Cardiac muscle cell (in vitro differentiated cells and primary cell): ENCODE data around the gene CFAP46. TPM values are rescaled to one million over a fixed set of nuclear protein-coding genes. Genes with fewer than 3 reads are reported as not detected.

Source experiments
- DNase-seq, 2 donors: peaks; one replicate each; pipeline versions ENCODE4 v3.0.0 to v3.0.0-alpha.2; 2010 to 2017; ENCODE audit warnings: low read depth in 1 of 2, low spot score in 1 of 2
- H3K27ac ChIP-seq: fragments of 200-600 bp; sonication (generic); 2 replicates; pipeline ENCODE4 v1.5.1; 2016
- H3K27me3 ChIP-seq: fragments of 200-600 bp; sonication (generic); 2 replicates; pipeline ENCODE4 v1.6.0; 2016; ENCODE audit warnings: control low read depth
- H3K36me3 ChIP-seq: fragments of 200-600 bp; sonication (generic); 2 replicates; pipeline ENCODE4 v1.5.1; 2016; ENCODE audit warnings: control low read depth
- H3K4me1 ChIP-seq: fragments of 200-600 bp; sonication (generic); 2 replicates; pipeline ENCODE4 v1.8.1; 2017; ENCODE audit warnings: low read depth, mild to moderate bottlenecking, mixed run types
- H3K4me3 ChIP-seq: fragments of 200-600 bp; sonication (generic); 2 replicates; pipeline ENCODE4 v1.5.1; 2016; ENCODE audit warnings: mild to moderate bottlenecking
- H3K9me3 ChIP-seq: fragments of 200-600 bp; sonication (generic); 2 replicates; pipeline ENCODE4 v1.5.1; 2017; ENCODE audit warnings: low read depth, mild to moderate bottlenecking, control low read depth
- polyA plus RNA-seq: library from polyadenylated mRNA; unstranded; fragments of >200 nt; fragmentation: Nextera tagmentation; extraction: Ambion mirVana; gene quantifications from 2 replicates; pipeline ENCODE4 v1.2.1, GENCODE V29; 2016
- total RNA-seq: library from RNA; depleted of rRNA; stranded (reverse); fragments of >200 nt; gene quantifications from 2 replicates; pipeline ENCODE4 v1.2.3, GENCODE V29; 2016
- TF ChIP-seq, protein P1 (sequence below): IDR thresholded peaks from 2 replicates; pipeline ENCODE4 v1.5.1; 2012; ENCODE audit warnings: low read depth, mild to moderate bottlenecking, low read length

CFAP46 gene
- total and polyA plus RNA-seq, 2 experiments from 2014 or later = 2.8 to 4.5 TPM

DNA sequence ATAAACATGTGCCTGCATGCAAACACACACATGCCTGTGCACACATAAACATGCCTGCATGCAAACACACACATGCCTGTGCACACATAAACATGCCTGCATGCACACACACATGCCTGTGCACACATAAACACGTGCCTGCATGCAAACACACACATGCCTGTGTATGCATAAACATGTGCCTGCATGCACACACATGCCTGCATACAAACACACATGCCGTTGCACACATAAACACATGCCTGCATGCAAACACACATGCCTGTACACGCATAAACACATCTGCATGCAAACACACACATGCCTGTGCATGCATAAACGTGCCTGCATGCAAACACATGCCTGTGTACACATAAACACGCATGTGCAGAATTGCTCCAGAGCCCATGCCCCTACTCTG lies 178.8 kb downstream of the CFAP46 start:
- H3K36me3 ChIP-seq = no peaks in the 10 kb centered on the region
- TF ChIP-seq, protein P1, sequence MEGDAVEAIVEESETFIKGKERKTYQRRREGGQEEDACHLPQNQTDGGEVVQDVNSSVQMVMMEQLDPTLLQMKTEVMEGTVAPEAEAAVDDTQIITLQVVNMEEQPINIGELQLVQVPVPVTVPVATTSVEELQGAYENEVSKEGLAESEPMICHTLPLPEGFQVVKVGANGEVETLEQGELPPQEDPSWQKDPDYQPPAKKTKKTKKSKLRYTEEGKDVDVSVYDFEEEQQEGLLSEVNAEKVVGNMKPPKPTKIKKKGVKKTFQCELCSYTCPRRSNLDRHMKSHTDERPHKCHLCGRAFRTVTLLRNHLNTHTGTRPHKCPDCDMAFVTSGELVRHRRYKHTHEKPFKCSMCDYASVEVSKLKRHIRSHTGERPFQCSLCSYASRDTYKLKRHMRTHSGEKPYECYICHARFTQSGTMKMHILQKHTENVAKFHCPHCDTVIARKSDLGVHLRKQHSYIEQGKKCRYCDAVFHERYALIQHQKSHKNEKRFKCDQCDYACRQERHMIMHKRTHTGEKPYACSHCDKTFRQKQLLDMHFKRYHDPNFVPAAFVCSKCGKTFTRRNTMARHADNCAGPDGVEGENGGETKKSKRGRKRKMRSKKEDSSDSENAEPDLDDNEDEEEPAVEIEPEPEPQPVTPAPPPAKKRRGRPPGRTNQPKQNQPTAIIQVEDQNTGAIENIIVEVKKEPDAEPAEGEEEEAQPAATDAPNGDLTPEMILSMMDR = no peak
- H3K9me3 ChIP-seq = no peaks in the 10 kb centered on the region
- H3K4me1 ChIP-seq = no peaks in the 10 kb centered on the region
- H3K27ac ChIP-seq = no peak overlapping the region
- no peak for DNase-seq
- H3K4me3 ChIP-seq = no peak overlapping the region
- no peaks in the 10 kb centered on the region for H3K27me3 ChIP-seq

GRCh38 chr10:132762267-132762666 lies 180.1 kb downstream of the CFAP46 start:
- H3K27ac ChIP-seq = no peak overlapping the region
- H3K9me3 ChIP-seq = no peaks in the 10 kb centered on the region
- H3K4me3 ChIP-seq = no peak overlapping the region
- no peak for DNase-seq
- H3K27me3 ChIP-seq = no peaks in the 10 kb centered on the region
- no peaks in the 10 kb centered on the region for H3K4me1 ChIP-seq
- no peaks in the 10 kb centered on the region for H3K36me3 ChIP-seq
- TF ChIP-seq, protein P1 = no peak

DNA sequence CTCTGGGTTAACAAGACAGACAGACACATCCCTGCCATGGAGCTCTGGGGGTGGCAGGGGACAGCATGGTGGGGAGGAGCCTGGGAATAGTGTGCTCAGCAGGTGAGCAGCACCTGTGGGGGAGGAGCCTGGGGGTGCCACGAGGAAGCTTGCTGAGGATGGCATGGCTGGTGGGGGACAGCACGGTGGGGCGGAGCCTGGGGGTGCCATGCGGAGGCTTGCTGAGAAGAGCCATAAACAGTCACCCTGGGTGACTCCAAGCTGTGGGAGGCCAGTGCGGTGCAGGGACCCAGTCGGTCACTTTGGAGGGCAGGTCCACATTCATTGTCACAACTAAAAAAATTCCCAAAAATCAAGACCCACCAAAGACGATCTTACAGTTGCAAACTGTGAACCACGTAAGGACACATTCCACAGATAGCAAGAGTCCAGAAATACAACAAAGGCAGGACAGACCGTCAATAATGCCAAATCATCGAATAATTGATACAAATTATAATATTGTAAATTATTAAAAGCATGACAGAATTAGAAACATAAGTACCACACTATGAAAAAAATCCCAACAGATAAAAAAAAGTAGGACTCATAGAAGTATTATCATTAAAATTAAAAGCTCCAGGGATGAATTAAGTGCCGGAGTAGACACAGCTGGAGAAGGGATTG lies 180.8 kb downstream of the CFAP46 start:
- no peaks in the 10 kb centered on the region for H3K27me3 ChIP-seq
- no peak for DNase-seq
- no peak overlapping the region for H3K27ac ChIP-seq
- no peak overlapping the region for H3K4me3 ChIP-seq
- H3K36me3 ChIP-seq = no peaks in the 10 kb centered on the region
- TF ChIP-seq, protein P1 = no peak
- no peaks in the 10 kb centered on the region for H3K4me1 ChIP-seq
- no peaks in the 10 kb centered on the region for H3K9me3 ChIP-seq

GRCh38 chr10:132758865-132759264 lies 183.5 kb downstream of the CFAP46 start:
- no peak for DNase-seq
- no peaks in the 10 kb centered on the region for H3K9me3 ChIP-seq
- TF ChIP-seq, protein P1 = no peak
- H3K27ac ChIP-seq = no peak overlapping the region
- no peak overlapping the region for H3K4me3 ChIP-seq
- peaks cover 3% of the 10 kb centered on the region for H3K36me3 ChIP-seq
- no peaks in the 10 kb centered on the region for H3K4me1 ChIP-seq
- no peaks in the 10 kb centered on the region for H3K27me3 ChIP-seq

Other genes with a start within 250 kb of the CFAP46 start
- 0.09 and 0.56 TPM in 2 replicates for gene NKX6-2, start 156.4 kb downstream of the CFAP46 start, total RNA-seq
- gene NKX6-2, start 156.4 kb downstream of the CFAP46 start, polyA plus RNA-seq = 9.9 and 15.4 TPM in 2 replicates
- 0.24 and 0.28 TPM in 2 replicates for gene ADGRA1, start 145.4 kb upstream of the CFAP46 start, total RNA-seq
- 0.67 TPM in 1 of 2 replicates, not detected in the other for gene ADGRA1, start 145.4 kb upstream of the CFAP46 start, polyA plus RNA-seq
- 14.4 and 33.9 TPM in 2 replicates for gene KNDC1, start 217.6 kb upstream of the CFAP46 start, total RNA-seq
- gene KNDC1, start 217.6 kb upstream of the CFAP46 start, polyA plus RNA-seq = 10.8 and 12.4 TPM in 2 replicates